ENCODE data around the gene TMEM266.

TMEM266 gene

GRCh38 chr15:76138436-76138835 is 78.7 kb downstream of the TMEM266 start:
- no peak for DNase-seq

GRCh38 chr15:76139368-76140073 is 79.7 kb downstream of the TMEM266 start:
- peak; percentile 80 to 88 for DNase-seq

- DNase-seq = no peak
These were observed 80.3 kb downstream of the TMEM266 start for GRCh38 chr15:76140074-76140464.

GRCh38 chr15:76146812-76147211 is 87.0 kb downstream of the TMEM266 start:
- DNase-seq = no peak

- DNase-seq = peak; percentile 77
These were observed 88.3 kb downstream of the TMEM266 start for GRCh38 chr15:76147906-76148570.

- DNase-seq = no peak
These were observed 89.6 kb downstream of the TMEM266 start for GRCh38 chr15:76149291-76149915.

- no peak for DNase-seq
These were observed 90.7 kb downstream of the TMEM266 start for GRCh38 chr15:76150513-76150912.

GRCh38 chr15:76150971-76151598 is 91.3 kb downstream of the TMEM266 start:
- DNase-seq = peak; percentile 86 to 88

GRCh38 chr15:76151599-76151974 is 91.8 kb downstream of the TMEM266 start:
- no peak for DNase-seq

- DNase-seq = no peak
These were observed 92.4 kb downstream of the TMEM266 start for GRCh38 chr15:76152197-76152596.

GRCh38 chr15:76153241-76154197 is 93.7 kb downstream of the TMEM266 start:
- no peak for DNase-seq

- DNase-seq = no peak
These were observed 95.9 kb downstream of the TMEM266 start for GRCh38 chr15:76155731-76156130.

- no peak for DNase-seq
These were observed 98.4 kb downstream of the TMEM266 start for GRCh38 chr15:76158226-76158625.

- no peak for DNase-seq
These were observed 99.0 kb downstream of the TMEM266 start for GRCh38 chr15:76158815-76159214.

GRCh38 chr15:76159282-76159681 is 99.5 kb downstream of the TMEM266 start:
- no peak for DNase-seq

- no peak for DNase-seq
These were observed 100.8 kb downstream of the TMEM266 start for GRCh38 chr15:76160426-76161152.

GRCh38 chr15:76161153-76162035 is 101.6 kb downstream of the TMEM266 start:
- no peak for DNase-seq

- DNase-seq = no peak
These were observed 102.2 kb downstream of the TMEM266 start for GRCh38 chr15:76162036-76162398.

GRCh38 chr15:76162784-76163456 is 103.1 kb downstream of the TMEM266 start:
- DNase-seq = no peak

Measured in stimulated activated CD4-positive, alpha-beta T cell treated with anti-CD3 and anti-CD28 coated beads, Interleukin-2, amount 100 ng/mL, for 48 hours (primary cell).